HCT116 (cell line): Measurements from ENCODE around the gene TAPBPL. TPM values are rescaled to one million over a fixed set of nuclear protein-coding genes. Genes with fewer than 3 reads are reported as not detected.
"Not testable (repeated sequence)": the region's sequence is repeated elsewhere in the genome, so short reads cannot be mapped to it uniquely, and the experiment has no call there.

ENCODE experiments used
- ATAC-seq: fragments of 200-7000 bp; cut with Tn5 transposase; 2 replicates; pipeline ENCODE4 v1.9.1; 2020; ENCODE audit warnings: mild to moderate bottlenecking, moderate library complexity
- BruUV-seq: library from RNA; stranded (reverse); fragments of 400-500 nt; replicated peaks from 2 replicates; lab custom pipeline; 2021; lab: Mats Ljungman, UMichigan
- CTCF ChIA-PET: fragments of 300-600 bp; sonication (Branson Sonifier 250); formaldehyde crosslinking; loops from one replicate; lab custom pipeline; 2021; ENCODE audit warnings: antibody characterized with exemption; lab: Charles Lee
- POLR2A ChIA-PET: fragments of 300-600, 350-600 bp; sonication (Branson Sonifier 250); formaldehyde crosslinking; loops from one replicate; lab custom pipeline; 2021; ENCODE audit warnings: antibody characterized with exemption; lab: Charles Lee
- RAD21 ChIA-PET, 2 experiments: fragments of 300-600 bp; sonication (Branson Sonifier 250); formaldehyde crosslinking; loops; one replicate each; lab custom pipeline; 2023; ENCODE audit warnings: low total read pairs in 2 of 2; ENCODE audit not compliant: uncharacterized antibody in 2 of 2, unreplicated experiment in 2 of 2, low non-redundant PET in 1 of 2; lab: Charles Lee
- DNase-seq: peaks from one replicate; pipeline ENCODE4 v3.0.0-alpha.2; 2010; ENCODE audit warnings: low read depth, low spot score
- H2AFZ ChIP-seq: fragments of 200-600 bp; shearing (Covaris generic), sonication (generic); 2 replicates; pipeline ENCODE4 v1.6.1; 2017; ENCODE audit warnings: low read depth, mixed run types, mixed read lengths, antibody characterized with exemption, low read length; ENCODE audit not compliant: poor library complexity, severe bottlenecking
- H3K27ac ChIP-seq: 2 replicates; pipeline ENCODE4 v1.5.1; 2012; ENCODE audit warnings: low read depth, low read length
- H3K27me3 ChIP-seq: fragments of 200-600 bp; sonication (generic); 2 replicates; pipeline ENCODE4 v1.6.1; 2016; ENCODE audit warnings: mixed run types, low read length, mixed read lengths; ENCODE audit not compliant: insufficient read depth
- H3K36me3 ChIP-seq, 2 experiments: fragments of 200-500 bp in 1 of 2; fragments of 200-600 bp in 1 of 2; sonication (Bioruptor generic) in 1 of 2; sonication (generic) in 1 of 2; 2 replicates each; pipeline versions ENCODE4 v1.5.1 to v1.6.1; 2014 to 2016; ENCODE audit warnings: low read length in 2 of 2, inconsistent platforms in 1 of 2, mixed read lengths in 1 of 2, mixed run types in 1 of 2; ENCODE audit not compliant: insufficient read depth in 2 of 2, control insufficient read depth in 1 of 2
- H3K4me1 ChIP-seq, 2 experiments: fragments of 200-600 bp in 1 of 2; sonication (generic) in 1 of 2; 2 replicates each; pipeline versions ENCODE4 v1.5.1 to v1.6.1; 2012 to 2017; ENCODE audit warnings: low read length in 2 of 2, inconsistent platforms in 1 of 2, mild to moderate bottlenecking in 1 of 2, mixed read lengths in 1 of 2, mixed run types in 1 of 2, moderate library complexity in 1 of 2; ENCODE audit not compliant: insufficient read depth in 2 of 2, control insufficient read depth in 1 of 2
- H3K4me2 ChIP-seq: fragments of 200-600 bp; sonication (generic); 2 replicates; pipeline ENCODE4 v1.6.1; 2017; ENCODE audit warnings: mixed run types, low read length, mixed read lengths
- H3K4me3 ChIP-seq, 2 experiments: fragments of 200-600 bp in 1 of 2; sonication (generic) in 1 of 2; replicated peaks in 1 of 2; 2 replicates each; pipeline ENCODE4 v1.5.1; 2011 to 2016; ENCODE audit warnings: low read length in 2 of 2, control low read depth in 1 of 2, low read depth in 1 of 2, mild to moderate bottlenecking in 1 of 2, mixed read lengths in 1 of 2, mixed run types in 1 of 2
- H3K79me2 ChIP-seq: fragments of 200-600 bp; sonication (generic); 2 replicates; pipeline ENCODE4 v1.6.1; 2017; ENCODE audit warnings: mild to moderate bottlenecking, mixed run types, low read length, moderate library complexity, mixed read lengths; ENCODE audit not compliant: insufficient read depth
- H3K9ac ChIP-seq: fragments of 200-600 bp; sonication (generic); 2 replicates; pipeline ENCODE4 v1.6.1; 2016; ENCODE audit warnings: low read length, mixed read lengths
- H3K9me2 ChIP-seq: fragments of 200-600 bp; sonication (generic), shearing (Covaris generic); 2 replicates; pipeline ENCODE4 v1.6.1; 2017; ENCODE audit warnings: mixed run types, mild to moderate bottlenecking, moderate library complexity; ENCODE audit not compliant: insufficient read depth
- H3K9me3 ChIP-seq, 2 experiments: fragments of 200-500 bp in 1 of 2; fragments of 200-600 bp in 1 of 2; sonication (Bioruptor generic) in 1 of 2; sonication (generic) in 1 of 2; 2 replicates each; pipeline ENCODE4 v1.6.1; 2014 to 2017; ENCODE audit warnings: low read length in 2 of 2, mixed read lengths in 2 of 2, inconsistent platforms in 1 of 2, low read depth in 1 of 2, mild to moderate bottlenecking in 1 of 2, mixed run types in 1 of 2, moderate library complexity in 1 of 2; ENCODE audit not compliant: control insufficient read depth in 1 of 2, insufficient read depth in 1 of 2
- H4K20me1 ChIP-seq: fragments of 200-600 bp; sonication (generic), shearing (Covaris generic); 2 replicates; pipeline ENCODE4 v1.6.1; 2017; ENCODE audit warnings: mixed run types, mild to moderate bottlenecking, moderate library complexity; ENCODE audit not compliant: insufficient read depth
- CBX3 ChIP-seq: IDR thresholded peaks from 2 replicates; pipeline ENCODE4 v1.6.1; 2012; ENCODE audit warnings: low read depth
- CEBPB ChIP-seq: IDR thresholded peaks from 2 replicates; pipeline ENCODE4 v1.6.1; 2012; ENCODE audit warnings: low read depth
- EGR1 ChIP-seq: IDR thresholded peaks from 2 replicates; pipeline ENCODE4 v1.6.1; 2012; ENCODE audit warnings: low read depth
- EZH2 ChIP-seq: fragments of 200-600 bp; sonication (generic); IDR thresholded peaks from 2 replicates; pipeline ENCODE4 v1.6.1; 2017; ENCODE audit warnings: antibody characterized with exemption, mixed run types
- JUND ChIP-seq: IDR thresholded peaks from 2 replicates; pipeline ENCODE4 v1.6.1; 2012
- POLR2A ChIP-seq: IDR thresholded peaks from 2 replicates; pipeline ENCODE4 v1.7.0; 2011; ENCODE audit warnings: borderline replicate concordance; ENCODE audit not compliant: insufficient read depth, insufficient read length; ENCODE audit errors: extremely low read depth
- SIN3A ChIP-seq: IDR thresholded peaks from 2 replicates; pipeline ENCODE4 v1.6.1; 2012; ENCODE audit warnings: low read depth
- SRF ChIP-seq: IDR thresholded peaks from 2 replicates; pipeline ENCODE4 v1.6.1; 2012; ENCODE audit warnings: low read depth
- TCF7L2 ChIP-seq: IDR thresholded peaks from 2 replicates; pipeline ENCODE4 v1.7.0; 2011; ENCODE audit warnings: borderline replicate concordance, inconsistent platforms; ENCODE audit not compliant: insufficient read depth, insufficient read length; ENCODE audit errors: extremely low read depth
- YY1 ChIP-seq: IDR thresholded peaks from 2 replicates; pipeline ENCODE4 v1.6.1; 2011; ENCODE audit warnings: low read length, low read depth, moderate library complexity, mild to moderate bottlenecking; ENCODE audit not compliant: insufficient replicate concordance; ENCODE audit errors: extremely low read depth
- ZFX ChIP-seq: fragments of 450-650 bp; IDR thresholded peaks from 2 replicates; pipeline ENCODE4 v1.6.1; 2017
- ZNF274 ChIP-seq: fragments of 200-500 bp; sonication (Bioruptor generic); IDR thresholded peaks from 2 replicates; pipeline ENCODE4 v1.6.1; 2014; ENCODE audit warnings: mild to moderate bottlenecking, low read depth, low read length, inconsistent platforms
- intact Hi-C: fragments of 100-400 bp; cut with micrococcal nuclease; formaldehyde crosslinking; loops from 2 replicates; pipeline ENCODE4 v1.10.0; 2022
- total RNA-seq: library from RNA; stranded (reverse); gene quantifications from one replicate; pipeline ENCODE4 v1.2.1, GENCODE V29; 2021; ENCODE audit not compliant: unreplicated experiment
- TF ChIP-seq, protein P1 (sequence below): IDR thresholded peaks from 2 replicates; pipeline ENCODE4 v1.6.1; 2012
- TF ChIP-seq, protein P2 (sequence below): IDR thresholded peaks from 2 replicates; pipeline ENCODE4 v1.6.1; 2011; ENCODE audit warnings: mild to moderate bottlenecking, low read length, moderate library complexity; ENCODE audit not compliant: insufficient replicate concordance; ENCODE audit errors: extremely low read depth
- TF ChIP-seq, protein P3 (sequence below): IDR thresholded peaks from 2 replicates; pipeline ENCODE4 v1.6.1; 2012
- TF ChIP-seq, protein P4 (sequence below): IDR thresholded peaks from 2 replicates; pipeline ENCODE4 v1.6.1; 2012; ENCODE audit warnings: low read depth

The TAPBPL gene
- total RNA-seq, 1 experiment from 2014 or later: 0.54 TPM

DNA sequence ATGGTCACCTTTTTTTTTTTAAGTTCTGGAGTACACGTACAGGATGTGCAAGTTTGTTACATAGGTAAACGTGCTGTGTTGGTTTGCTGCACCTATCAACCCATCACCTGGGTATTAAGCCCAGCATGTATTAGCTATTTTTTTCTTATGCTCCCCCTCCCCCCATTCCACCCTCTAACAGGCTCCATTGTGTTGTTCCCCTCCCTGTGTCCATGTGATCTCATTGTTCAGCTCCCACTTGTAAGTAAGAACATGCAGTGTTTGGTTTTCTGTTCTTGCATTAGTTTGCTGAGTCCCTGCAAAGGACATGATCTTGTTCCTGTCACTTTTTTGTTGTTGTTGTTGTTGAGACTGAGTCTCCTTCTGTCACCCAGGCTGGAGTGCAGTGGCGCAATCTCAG lies 45.4 kb downstream of the TAPBPL start:
- H3K9ac ChIP-seq, CTCF ChIA-PET, H3K4me3 ChIP-seq, H3K27ac ChIP-seq, RAD21 ChIA-PET, H3K9me3 ChIP-seq, H3K4me2 ChIP-seq, intact Hi-C loops, H3K9me2 ChIP-seq, ATAC-seq, H3K27me3 ChIP-seq, DNase-seq, H2AFZ ChIP-seq, H4K20me1 ChIP-seq, BruUV-seq: not testable (repeated sequence)
- Histone ChIP-seq H3K36me3 (peaks cover 33 to 52% of the 10 kb centered on the region in 2 experiments), H3K79me2 (peaks cover 88% of the 10 kb centered on the region), H3K4me1 (peaks cover 6 to 14% of the 10 kb centered on the region in 2 experiments)
- POLR2A ChIA-PET: interaction anchor here (1.4 kb wide), 1 partner anchor 37 kb away, joined by 5 read pairs; the partner anchor contains the start of gene GAPDH

DNA sequence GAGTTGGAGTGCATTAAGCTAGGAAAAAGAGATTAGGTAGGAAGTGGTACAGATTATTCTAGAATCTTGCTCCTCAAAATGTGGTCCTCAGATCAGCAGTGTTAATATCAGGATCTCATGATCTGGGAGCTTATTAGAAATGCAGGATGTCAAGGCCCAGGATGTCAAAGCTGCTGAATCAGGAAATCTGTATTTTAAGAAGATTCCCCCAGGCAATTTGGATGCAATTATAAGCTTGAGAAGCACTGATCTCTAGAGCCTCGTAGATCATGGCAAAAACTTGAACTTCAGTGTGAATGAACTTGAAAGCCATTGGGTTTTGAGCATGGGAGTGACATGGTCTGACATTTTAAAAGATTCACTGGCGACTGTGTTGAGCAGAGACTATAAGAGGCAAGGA lies 48.6 kb downstream of the TAPBPL start:
- CTCF ChIA-PET: no interaction called here
- BruUV-seq: no TSS peak
- no peaks in the 10 kb centered on the region for H3K9me2 ChIP-seq
- H3K4me1 ChIP-seq: peaks cover 0 to 2% of the 10 kb centered on the region in 2 experiments; a peak in 1 of 4 replicates
- H3K36me3 ChIP-seq: peaks cover 34 to 65% of the 10 kb centered on the region in 2 experiments
- RAD21 ChIA-PET: no interaction called here
- no peaks in the 10 kb centered on the region for H4K20me1 ChIP-seq
- H2AFZ ChIP-seq: no peak overlapping the region
- no peak overlapping the region for H3K4me3 ChIP-seq
- no peak overlapping the region for H3K4me2 ChIP-seq
- peaks cover 98% of the 10 kb centered on the region for H3K79me2 ChIP-seq
- intact Hi-C loops: no loop called here
- no peak for ATAC-seq
- POLR2A ChIA-PET: interaction anchor here (1.2 kb wide), 1 partner anchor 34 kb away, joined by 3 read pairs; the partner anchor contains the start of gene GAPDH
- DNase-seq: no peak
- no peak overlapping the region for H3K27ac ChIP-seq
- no peaks in the 10 kb centered on the region for H3K9me3 ChIP-seq
- no peaks in the 10 kb centered on the region for H3K27me3 ChIP-seq
- no peak overlapping the region for H3K9ac ChIP-seq
- TF ChIP-seq, protein P1, sequence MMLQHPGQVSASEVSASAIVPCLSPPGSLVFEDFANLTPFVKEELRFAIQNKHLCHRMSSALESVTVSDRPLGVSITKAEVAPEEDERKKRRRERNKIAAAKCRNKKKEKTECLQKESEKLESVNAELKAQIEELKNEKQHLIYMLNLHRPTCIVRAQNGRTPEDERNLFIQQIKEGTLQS: no peak
- TF ChIP-seq YY1: no peak
- no peak for TF ChIP-seq ZNF274
- TF ChIP-seq, protein P2, sequence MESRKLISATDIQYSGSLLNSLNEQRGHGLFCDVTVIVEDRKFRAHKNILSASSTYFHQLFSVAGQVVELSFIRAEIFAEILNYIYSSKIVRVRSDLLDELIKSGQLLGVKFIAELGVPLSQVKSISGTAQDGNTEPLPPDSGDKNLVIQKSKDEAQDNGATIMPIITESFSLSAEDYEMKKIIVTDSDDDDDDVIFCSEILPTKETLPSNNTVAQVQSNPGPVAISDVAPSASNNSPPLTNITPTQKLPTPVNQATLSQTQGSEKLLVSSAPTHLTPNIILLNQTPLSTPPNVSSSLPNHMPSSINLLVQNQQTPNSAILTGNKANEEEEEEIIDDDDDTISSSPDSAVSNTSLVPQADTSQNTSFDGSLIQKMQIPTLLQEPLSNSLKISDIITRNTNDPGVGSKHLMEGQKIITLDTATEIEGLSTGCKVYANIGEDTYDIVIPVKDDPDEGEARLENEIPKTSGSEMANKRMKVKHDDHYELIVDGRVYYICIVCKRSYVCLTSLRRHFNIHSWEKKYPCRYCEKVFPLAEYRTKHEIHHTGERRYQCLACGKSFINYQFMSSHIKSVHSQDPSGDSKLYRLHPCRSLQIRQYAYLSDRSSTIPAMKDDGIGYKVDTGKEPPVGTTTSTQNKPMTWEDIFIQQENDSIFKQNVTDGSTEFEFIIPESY: no peak
- TF ChIP-seq ZFX: no peak
- no peak for TF ChIP-seq TCF7L2
- TF ChIP-seq CBX3: no peak
- TF ChIP-seq POLR2A: no peak
- TF ChIP-seq EZH2: no peak
- TF ChIP-seq CEBPB: no peak
- no peak for TF ChIP-seq SIN3A
- TF ChIP-seq, protein P3, sequence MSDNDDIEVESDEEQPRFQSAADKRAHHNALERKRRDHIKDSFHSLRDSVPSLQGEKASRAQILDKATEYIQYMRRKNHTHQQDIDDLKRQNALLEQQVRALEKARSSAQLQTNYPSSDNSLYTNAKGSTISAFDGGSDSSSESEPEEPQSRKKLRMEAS: no peak
- TF ChIP-seq EGR1: no peak
- TF ChIP-seq, protein P4, sequence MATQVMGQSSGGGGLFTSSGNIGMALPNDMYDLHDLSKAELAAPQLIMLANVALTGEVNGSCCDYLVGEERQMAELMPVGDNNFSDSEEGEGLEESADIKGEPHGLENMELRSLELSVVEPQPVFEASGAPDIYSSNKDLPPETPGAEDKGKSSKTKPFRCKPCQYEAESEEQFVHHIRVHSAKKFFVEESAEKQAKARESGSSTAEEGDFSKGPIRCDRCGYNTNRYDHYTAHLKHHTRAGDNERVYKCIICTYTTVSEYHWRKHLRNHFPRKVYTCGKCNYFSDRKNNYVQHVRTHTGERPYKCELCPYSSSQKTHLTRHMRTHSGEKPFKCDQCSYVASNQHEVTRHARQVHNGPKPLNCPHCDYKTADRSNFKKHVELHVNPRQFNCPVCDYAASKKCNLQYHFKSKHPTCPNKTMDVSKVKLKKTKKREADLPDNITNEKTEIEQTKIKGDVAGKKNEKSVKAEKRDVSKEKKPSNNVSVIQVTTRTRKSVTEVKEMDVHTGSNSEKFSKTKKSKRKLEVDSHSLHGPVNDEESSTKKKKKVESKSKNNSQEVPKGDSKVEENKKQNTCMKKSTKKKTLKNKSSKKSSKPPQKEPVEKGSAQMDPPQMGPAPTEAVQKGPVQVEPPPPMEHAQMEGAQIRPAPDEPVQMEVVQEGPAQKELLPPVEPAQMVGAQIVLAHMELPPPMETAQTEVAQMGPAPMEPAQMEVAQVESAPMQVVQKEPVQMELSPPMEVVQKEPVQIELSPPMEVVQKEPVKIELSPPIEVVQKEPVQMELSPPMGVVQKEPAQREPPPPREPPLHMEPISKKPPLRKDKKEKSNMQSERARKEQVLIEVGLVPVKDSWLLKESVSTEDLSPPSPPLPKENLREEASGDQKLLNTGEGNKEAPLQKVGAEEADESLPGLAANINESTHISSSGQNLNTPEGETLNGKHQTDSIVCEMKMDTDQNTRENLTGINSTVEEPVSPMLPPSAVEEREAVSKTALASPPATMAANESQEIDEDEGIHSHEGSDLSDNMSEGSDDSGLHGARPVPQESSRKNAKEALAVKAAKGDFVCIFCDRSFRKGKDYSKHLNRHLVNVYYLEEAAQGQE: no peak
- no peak for TF ChIP-seq JUND
- no peak for TF ChIP-seq SRF
